Stimulated activated CD4-positive, alpha-beta T cell treated with anti-CD3 and anti-CD28 coated beads, Interleukin-2, amount 100 ng/mL, for 48 hours (primary cell): Measurements from ENCODE around the gene FBXL13.
"Not testable (repeated sequence)": the region's sequence is repeated elsewhere in the genome, so short reads cannot be mapped to it uniquely, and the experiment has no call there.

Experiments used
- DNase-seq, 2 donors: peaks; one replicate each; pipeline ENCODE4 v3.0.0-alpha.2; 2020

FBXL13 gene

DNA sequence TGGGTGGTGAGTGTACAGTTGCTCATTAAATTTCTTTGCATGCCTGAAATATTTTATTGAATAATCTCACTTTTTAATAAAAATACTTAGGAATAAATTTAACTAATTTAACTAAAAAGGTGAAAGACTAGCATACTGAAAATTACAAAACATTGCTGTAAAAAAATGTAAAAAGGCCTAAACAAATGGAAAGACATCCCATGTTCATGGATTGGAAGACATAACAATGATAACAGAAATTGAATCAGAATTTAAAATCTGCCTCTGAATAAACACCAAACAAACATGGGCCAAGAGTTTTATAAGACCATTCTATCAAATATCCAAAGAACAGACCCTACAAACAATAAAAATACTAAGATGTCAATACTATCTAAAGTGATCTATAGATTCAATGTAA is 94.9 kb downstream of the FBXL13 start:
- no peak for DNase-seq

DNA sequence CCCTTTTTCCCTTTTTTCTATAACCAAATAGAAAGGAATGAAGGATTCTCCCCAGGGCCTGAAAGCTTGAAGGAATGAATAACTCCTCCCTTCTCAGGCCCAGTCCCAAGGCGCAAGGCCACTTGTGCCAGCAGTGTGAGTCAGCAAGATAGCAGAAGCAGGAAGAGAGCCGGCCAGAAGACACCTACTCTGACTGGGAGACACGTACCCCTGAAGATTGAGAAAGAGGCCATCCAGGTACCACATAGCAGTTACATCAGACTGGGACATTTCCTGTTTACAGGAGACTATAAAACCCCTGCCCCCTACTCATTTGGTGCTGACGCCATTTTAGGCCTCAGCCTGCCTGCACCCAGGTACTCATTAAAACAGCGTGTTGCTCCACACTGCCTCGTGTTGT is 96.3 kb downstream of the FBXL13 start:
- no peak for DNase-seq

DNA sequence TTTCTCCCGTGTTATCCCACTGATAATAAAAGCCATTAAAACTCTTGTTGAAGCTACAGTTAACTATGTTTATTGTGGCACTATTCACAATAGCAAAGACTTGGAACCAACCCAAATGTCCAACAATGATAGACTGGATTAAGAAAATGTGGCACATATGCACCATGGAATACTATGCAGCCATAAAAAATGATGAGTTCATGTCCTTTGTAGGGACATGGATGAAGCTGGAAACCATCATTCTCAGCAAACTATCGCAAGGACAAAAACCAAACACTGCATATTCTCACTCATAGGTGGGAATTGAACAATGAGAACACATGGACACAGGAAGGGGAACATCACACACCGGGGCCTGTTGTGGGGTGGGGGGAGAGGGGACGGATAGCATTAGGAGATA is 97.0 kb downstream of the FBXL13 start:
- DNase-seq = not testable (repeated sequence)

DNA sequence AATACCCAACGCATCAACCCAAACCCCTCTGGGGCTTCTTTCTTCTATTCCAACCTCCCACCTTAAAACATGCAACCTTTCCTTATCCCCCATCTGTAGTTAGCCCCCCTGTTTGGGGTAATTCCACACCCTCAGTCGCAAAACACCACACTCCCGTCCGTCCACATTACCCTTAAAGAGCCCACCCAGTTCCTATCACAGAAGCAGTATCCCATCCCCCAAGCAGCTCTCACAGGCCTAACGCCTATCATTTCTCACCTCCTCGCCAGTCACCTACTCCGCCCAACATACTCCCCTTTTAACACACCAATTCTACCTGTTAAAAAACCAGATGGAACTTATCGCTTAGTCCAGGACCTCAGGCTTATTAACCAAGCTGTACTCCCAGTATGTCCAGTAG is 98.1 kb downstream of the FBXL13 start:
- no peak for DNase-seq

DNA sequence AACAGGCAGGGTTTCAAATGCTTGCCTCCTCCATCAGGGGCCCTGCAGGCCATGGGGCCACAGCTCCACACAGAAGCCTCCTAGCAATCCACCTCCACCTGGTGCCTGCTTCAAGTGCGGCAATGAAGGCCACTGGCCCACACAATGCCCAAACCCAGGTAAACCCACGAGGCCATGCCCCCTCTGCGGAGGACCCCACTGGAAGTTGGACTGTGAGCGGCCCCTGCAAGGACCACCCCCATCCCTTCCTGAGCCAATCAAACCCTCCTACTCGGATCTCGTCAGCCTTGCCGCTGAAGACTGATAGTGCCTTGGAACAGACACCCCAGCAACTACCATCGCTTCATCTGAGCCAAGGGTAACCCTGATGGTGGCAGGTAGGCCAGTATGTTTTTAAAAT is 98.7 kb downstream of the FBXL13 start:
- no peak for DNase-seq

DNA sequence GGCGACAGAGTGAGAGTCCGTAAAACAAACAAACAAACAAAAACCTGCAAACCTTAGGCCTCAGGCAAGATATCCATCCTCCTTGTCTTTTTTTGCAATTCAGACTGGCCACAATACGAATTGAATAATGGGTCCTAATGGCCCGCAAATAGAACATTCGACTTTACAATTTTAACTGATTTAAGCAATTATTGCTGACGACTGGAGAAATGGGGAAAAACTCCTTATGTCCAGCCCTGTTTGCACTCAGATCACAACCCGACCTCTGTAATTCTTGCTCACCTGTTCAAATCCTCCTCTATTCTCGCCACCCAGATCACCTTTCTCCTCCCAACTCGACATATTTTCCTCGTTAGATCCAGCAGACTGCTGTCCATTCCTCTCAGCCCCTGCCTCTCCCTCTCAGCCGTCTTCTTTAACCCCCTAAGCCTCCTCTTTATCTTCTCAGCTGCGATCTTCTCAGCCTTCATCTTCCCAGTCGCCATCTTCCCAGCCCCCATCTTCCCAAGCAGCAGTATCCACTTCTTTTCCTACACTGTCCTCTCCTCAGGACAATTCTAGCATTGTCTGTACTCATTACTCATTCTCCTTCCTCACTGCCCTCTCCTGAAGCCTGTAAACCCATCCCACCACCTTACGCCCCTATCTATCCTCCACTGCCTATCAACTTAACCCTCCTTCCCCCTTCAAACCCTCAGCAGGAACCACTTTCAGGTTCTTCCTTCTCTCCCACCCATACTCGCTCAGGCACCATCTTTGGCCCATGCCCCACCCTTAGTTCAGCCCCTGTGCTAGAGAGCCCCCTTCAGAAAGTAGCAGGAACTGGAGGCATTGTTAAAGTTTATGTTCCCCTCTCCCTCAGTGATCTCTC is 100.0 kb downstream of the FBXL13 start:
- no peak for DNase-seq

- DNase-seq = no peak
These were observed 101.3 kb downstream of the FBXL13 start for GRCh38 chr7:102973096-102973802.

GRCh38 chr7:102967798-102968197 is 106.8 kb downstream of the FBXL13 start:
- no peak for DNase-seq

DNA sequence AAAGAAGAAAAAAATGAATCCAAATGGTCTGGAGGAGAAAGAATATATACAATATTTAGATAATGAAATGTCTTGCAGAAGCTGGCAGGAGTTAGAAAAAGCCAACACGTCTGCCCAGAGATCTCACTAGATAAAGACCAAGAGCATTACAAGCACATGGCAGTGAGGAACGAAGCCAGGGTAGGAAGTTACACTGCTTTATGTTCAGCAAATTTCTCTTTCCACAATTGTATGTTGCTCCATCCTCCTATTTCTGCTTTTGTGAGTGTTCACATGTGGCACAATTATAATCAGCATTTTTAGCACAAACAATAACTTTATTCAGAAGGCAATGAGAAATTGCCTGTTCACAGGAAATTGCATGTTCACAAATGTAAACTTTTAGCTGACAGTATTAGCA is 108.1 kb downstream of the FBXL13 start:
- no peak for DNase-seq

GRCh38 chr7:102961993-102962392 is 112.6 kb downstream of the FBXL13 start:
- DNase-seq = not testable (repeated sequence)

- not testable (repeated sequence) for DNase-seq
These were observed 116.6 kb downstream of the FBXL13 start for GRCh38 chr7:102958004-102958403.

DNA sequence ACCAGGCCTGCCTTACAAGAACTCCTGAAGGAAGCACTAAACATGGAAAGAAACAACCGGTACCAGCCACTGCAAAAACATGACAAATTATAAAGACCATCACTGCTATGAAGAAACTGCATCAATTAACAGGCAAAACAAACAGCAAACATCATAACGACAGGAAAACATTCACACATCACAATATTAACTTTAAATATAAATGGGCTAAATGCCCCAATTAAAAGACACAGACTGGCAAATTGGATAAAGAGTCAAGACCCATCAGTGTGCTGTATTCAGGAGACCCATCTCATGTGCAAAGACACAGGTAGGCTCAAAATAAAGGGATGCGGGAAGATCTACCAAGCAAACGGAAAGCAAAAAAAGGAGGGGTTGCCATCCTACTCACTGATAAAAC is 120.2 kb downstream of the FBXL13 start:
- not testable (repeated sequence) for DNase-seq

DNA sequence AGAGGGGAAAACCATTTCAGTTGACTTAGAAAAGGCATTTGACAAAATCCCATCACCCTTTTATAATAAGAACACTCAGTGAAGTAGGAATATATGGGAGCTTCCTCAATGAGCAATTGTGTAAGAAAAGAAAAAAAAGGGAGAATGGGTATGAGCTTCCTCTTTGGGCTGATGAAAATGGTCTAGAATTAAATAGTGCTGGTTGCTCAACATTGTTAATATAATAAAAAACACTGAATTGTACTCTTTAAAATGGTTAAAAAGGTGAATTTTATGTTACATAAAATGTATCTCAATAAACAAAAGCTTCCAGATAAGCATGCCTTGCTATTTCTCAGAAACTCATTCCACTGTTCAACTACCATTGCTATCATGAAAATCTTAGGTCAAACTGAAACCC is 121.2 kb downstream of the FBXL13 start:
- no peak for DNase-seq

DNA sequence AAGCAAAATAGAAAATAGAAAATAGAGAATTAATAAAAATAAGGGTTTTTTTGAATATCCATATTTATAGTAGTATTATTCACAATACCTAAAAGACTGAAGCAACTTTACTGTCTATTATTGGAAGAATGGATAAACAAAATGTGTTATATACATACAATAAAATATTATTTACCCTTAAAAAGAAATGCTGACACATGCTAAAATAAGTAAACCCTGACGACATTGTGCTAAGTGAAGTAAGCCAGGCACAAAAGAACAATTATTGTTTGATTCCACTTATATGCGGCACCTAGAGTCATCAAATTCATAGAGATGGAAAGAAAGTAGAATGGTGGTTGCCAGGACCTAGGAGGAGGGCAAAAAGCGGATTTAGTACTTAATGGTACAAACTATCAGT is 122.8 kb downstream of the FBXL13 start:
- DNase-seq = no peak

GRCh38 chr7:102944241-102944640 is 130.4 kb downstream of the FBXL13 start:
- no peak for DNase-seq

GRCh38 chr7:102943423-102944169 is 131.0 kb downstream of the FBXL13 start:
- no peak for DNase-seq

DNA sequence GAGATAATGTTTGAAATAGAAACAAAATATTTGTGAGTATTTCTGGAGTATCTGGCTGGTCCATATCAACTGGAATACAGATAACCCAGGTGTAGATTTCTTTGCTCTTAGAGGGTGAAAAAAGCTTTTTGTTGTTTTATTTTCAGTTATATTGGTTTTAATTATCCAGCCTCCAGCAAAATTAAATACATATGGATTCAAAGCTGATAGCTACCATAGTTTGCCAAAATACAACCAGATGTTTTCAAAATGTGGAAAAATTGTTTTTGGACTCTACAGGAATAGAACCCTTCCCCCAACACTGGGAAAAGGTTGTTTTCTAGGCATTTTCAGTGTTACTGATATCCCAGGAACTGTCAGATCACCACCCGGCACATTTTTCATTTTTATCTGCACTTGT is 131.7 kb downstream of the FBXL13 start:
- DNase-seq = no peak

DNA sequence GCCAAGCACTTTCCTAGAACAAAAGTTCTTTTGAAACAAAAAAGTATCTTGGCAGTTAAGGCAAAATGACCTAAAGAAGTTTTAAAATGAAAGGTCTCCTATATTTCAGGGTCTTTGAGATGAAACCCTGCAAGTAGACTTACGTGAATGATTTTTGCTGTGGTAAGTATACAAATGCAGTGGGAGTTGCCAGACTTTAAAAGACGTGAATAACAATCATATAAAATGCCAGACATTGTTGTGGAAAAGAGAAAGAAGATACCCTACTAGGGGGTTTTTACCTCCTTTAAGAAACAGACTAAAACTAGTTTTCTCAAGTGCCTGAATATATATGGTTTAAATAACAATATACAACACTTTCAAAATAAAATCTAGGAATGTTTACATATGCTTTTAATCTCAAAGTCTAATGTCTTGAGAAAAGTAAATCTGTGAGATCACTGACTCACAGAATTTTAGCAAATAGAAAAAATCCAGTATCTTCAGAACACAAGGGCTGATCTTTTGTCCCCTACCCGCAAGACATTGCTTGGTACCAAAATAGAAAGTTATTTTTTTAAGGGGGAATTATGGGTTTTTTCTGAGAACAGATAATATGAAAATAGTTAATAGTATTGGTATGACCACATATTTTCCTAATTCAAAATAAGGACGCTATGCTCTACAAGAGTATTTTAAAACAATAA is 132.3 kb downstream of the FBXL13 start:
- DNase-seq = no peak

DNA sequence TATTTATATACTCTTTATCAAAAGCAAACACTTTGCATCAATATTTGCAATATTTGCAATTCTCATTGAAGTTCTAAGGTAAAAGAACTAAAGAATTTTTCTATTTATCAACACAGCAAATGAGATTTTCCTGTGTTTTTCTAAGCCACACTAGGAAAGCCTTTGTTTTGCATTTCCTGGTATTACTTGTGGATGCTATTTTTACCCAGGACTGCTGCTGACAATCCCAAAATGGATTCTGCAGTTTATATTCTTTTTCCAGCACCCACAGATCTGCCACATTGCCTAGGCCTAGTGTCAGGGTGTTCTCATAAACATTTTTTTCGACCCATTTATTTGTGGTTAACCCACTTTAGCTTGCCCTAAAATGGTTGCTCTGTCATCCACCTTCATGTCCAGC is 135.9 kb downstream of the FBXL13 start:
- no peak for DNase-seq

- DNase-seq = no peak
These were observed 139.0 kb downstream of the FBXL13 start for GRCh38 chr7:102935450-102936115.

GRCh38 chr7:102934701-102935100 is 139.9 kb downstream of the FBXL13 start:
- no peak for DNase-seq

DNA sequence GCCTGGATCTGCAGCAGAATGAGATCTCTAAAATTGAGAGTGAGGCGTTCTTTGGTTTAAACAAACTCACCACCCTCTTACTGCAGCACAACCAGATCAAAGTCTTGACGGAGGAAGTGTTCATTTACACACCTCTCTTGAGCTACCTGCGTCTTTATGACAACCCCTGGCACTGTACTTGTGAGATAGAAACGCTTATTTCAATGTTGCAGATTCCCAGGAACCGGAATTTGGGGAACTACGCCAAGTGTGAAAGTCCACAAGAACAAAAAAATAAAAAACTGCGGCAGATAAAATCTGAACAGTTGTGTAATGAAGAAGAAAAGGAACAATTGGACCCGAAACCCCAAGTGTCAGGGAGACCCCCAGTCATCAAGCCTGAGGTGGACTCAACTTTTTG is 140.4 kb downstream of the FBXL13 start:
- no peak for DNase-seq
